DND-41 (cell line): Measurements from ENCODE around the gene GNS.
"Not testable (repeated sequence)": the region's sequence is repeated elsewhere in the genome, so short reads cannot be mapped to it uniquely, and the experiment has no call there.

ENCODE experiments used
- ATAC-seq: fragments of 200-7000 bp; cut with Tn5 transposase; 3 replicates; pipeline ENCODE4 v1.9.1; 2021; ENCODE audit warnings: low read depth; ENCODE audit not compliant: insufficient read depth
- DNase-seq: peaks from one replicate; pipeline ENCODE4 v3.0.0-alpha.2; 2020
- H2AFZ ChIP-seq: 2 replicates; pipeline ENCODE4 v1.6.0; 2012; ENCODE audit warnings: low read depth, low read length
- H3K27ac ChIP-seq: 2 replicates; pipeline ENCODE4 v1.5.1; 2012; ENCODE audit warnings: low read length, inconsistent platforms
- H3K27me3 ChIP-seq: fragments of 200-600 bp; sonication (generic); 2 replicates; pipeline ENCODE4 v1.6.0; 2012; ENCODE audit warnings: low read length, mild to moderate bottlenecking, inconsistent platforms; ENCODE audit not compliant: insufficient read depth, poor library complexity
- H3K36me3 ChIP-seq: 2 replicates; pipeline ENCODE4 v1.5.1; 2012; ENCODE audit warnings: low read length, inconsistent platforms; ENCODE audit not compliant: insufficient read depth
- H3K4me1 ChIP-seq: 2 replicates; pipeline ENCODE4 v1.5.1; 2012; ENCODE audit warnings: mild to moderate bottlenecking, low read length; ENCODE audit not compliant: insufficient read depth
- H3K4me2 ChIP-seq: 2 replicates; pipeline ENCODE4 v1.6.0; 2012; ENCODE audit warnings: mild to moderate bottlenecking, moderate library complexity, low read length, inconsistent platforms; ENCODE audit not compliant: insufficient read depth
- H3K4me3 ChIP-seq, 2 experiments: fragments of 200-600 bp in 1 of 2; shearing (Covaris generic) in 1 of 2; 2 replicates each; pipeline ENCODE4 v1.5.1; 2012 to 2016; ENCODE audit warnings: inconsistent platforms in 2 of 2, low read length in 2 of 2, mild to moderate bottlenecking in 2 of 2, low read depth in 1 of 2, moderate library complexity in 1 of 2
- H3K79me2 ChIP-seq: 2 replicates; pipeline ENCODE4 v1.6.0; 2012; ENCODE audit warnings: low read length, inconsistent platforms; ENCODE audit not compliant: insufficient read depth
- H3K9ac ChIP-seq: 2 replicates; pipeline ENCODE4 v1.6.0; 2012; ENCODE audit warnings: low read depth, mild to moderate bottlenecking, inconsistent platforms, low read length, moderate library complexity
- H3K9me3 ChIP-seq: 2 replicates; pipeline ENCODE4 v1.5.1; 2012; ENCODE audit warnings: low read length, moderate library complexity, mild to moderate bottlenecking, inconsistent platforms; ENCODE audit not compliant: insufficient read depth, severe bottlenecking
- H4K20me1 ChIP-seq: 2 replicates; pipeline ENCODE4 v1.6.0; 2012; ENCODE audit warnings: low read length; ENCODE audit not compliant: insufficient read depth
- CTCF ChIP-seq: IDR thresholded peaks from 2 replicates; pipeline ENCODE4 v1.5.1; 2012; ENCODE audit warnings: borderline replicate concordance, low read length, moderate library complexity, mild to moderate bottlenecking; ENCODE audit not compliant: poor library complexity, severe bottlenecking; ENCODE audit errors: extremely low read depth
- EZH2 ChIP-seq: IDR thresholded peaks from 3 replicates; pipeline ENCODE4 v1.6.1; 2012; ENCODE audit warnings: borderline replicate concordance, low read depth, mild to moderate bottlenecking, moderate library complexity, low read length, inconsistent platforms; ENCODE audit not compliant: severe bottlenecking

GNS gene

GRCh38 chr12:64806173-64806572 is 47.0 kb upstream of the GNS start:
- Histone ChIP-seq H4K20me1 (no peaks in the 10 kb centered on the region), H3K9ac (no peak overlapping the region), H3K27me3 (peaks cover 1% of the 10 kb centered on the region), H3K4me1 (no peaks in the 10 kb centered on the region), H3K79me2 (no peaks in the 10 kb centered on the region), H3K36me3 (no peaks in the 10 kb centered on the region), H3K4me3 (no peak overlapping the region), H3K9me3 (no peaks in the 10 kb centered on the region), H2AFZ (no peak overlapping the region), H3K4me2 (no peak overlapping the region), H3K27ac (no peak overlapping the region)
- no peak for TF ChIP-seq CTCF
- TF ChIP-seq EZH2, result no peak
- no peak for ATAC-seq
- DNase-seq, result no peak

DNA sequence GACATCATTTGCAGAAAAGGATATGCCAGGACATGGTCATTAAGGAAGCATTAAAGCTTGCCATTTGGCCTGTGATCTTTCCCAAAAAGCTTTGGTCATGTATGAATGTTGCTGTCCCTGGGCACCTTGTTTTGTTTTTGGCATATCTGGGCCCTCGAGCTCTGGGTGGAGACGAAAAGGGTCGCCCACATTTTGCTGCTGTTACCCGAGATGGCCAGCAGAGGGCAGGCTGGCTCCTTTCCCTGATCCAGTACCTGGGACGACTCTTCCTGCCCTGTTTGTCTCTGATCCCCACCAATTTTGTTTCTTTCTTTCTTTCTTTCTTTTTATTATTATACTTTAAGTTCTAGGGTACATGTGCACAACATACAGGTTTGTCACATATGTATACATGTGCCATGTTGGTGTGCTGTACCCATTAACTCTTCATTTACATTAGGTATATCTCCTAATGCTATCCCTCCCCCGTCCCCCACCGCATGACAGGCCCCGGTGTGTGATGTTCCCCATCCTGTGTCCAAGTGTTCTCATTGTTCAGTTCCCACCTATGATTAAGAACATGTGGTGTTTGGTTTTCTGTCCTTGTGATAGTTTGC is 43.1 kb upstream of the GNS start:
- peaks cover 11% of the 10 kb centered on the region for H3K27me3 ChIP-seq
- H3K79me2 ChIP-seq, H3K36me3 ChIP-seq, H3K9me3 ChIP-seq, H3K4me3 ChIP-seq, H2AFZ ChIP-seq, H4K20me1 ChIP-seq, H3K4me2 ChIP-seq, H3K4me1 ChIP-seq, H3K9ac ChIP-seq, H3K27ac ChIP-seq: not testable (repeated sequence)
- TF ChIP-seq CTCF, result peak; percentile 92
- ATAC-seq (peak; percentile 88), DNase-seq (peak; percentile 63)

GRCh38 chr12:64801381-64801780 is 42.2 kb upstream of the GNS start:
- H3K36me3 ChIP-seq, result no peaks in the 10 kb centered on the region
- H3K4me1 ChIP-seq, result no peaks in the 10 kb centered on the region
- H3K27ac ChIP-seq, result no peak overlapping the region
- ATAC-seq (no peak), DNase-seq (no peak)
- no peaks in the 10 kb centered on the region for H3K79me2 ChIP-seq
- H3K4me3 ChIP-seq, result no peak overlapping the region
- no peaks in the 10 kb centered on the region for H4K20me1 ChIP-seq
- no peak overlapping the region for H3K4me2 ChIP-seq
- H2AFZ ChIP-seq, result no peak overlapping the region
- peak; percentile 3 for TF ChIP-seq CTCF
- TF ChIP-seq EZH2, result no peak
- H3K27me3 ChIP-seq, result peaks cover 11% of the 10 kb centered on the region
- H3K9ac ChIP-seq, result no peak overlapping the region
- no peaks in the 10 kb centered on the region for H3K9me3 ChIP-seq

DNA sequence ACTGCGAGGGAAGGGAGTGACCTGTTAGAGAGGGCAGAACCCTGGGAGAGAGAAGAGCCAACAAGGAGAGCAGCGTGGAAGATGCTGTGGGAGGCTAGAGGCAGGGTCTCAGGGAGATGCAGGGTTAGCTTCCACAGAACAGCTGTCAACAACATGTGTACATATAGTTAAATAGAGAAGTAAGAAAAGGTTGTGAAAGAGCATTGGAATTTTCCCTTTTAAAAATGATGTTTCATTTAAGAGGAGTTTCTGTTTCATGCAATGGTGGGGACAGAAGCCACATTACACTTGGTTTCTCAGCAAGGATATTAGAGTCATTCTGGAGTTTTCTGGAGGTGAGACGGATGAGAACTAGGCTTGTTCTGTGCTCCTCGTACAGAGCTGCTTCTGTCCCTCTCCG is 41.4 kb upstream of the GNS start:
- Histone ChIP-seq H3K9ac (no peak overlapping the region), H3K4me1 (no peaks in the 10 kb centered on the region), H3K4me2 (no peak overlapping the region), H3K9me3 (no peaks in the 10 kb centered on the region), H3K27me3 (peaks cover 11% of the 10 kb centered on the region), H3K4me3 (no peak overlapping the region), H4K20me1 (no peaks in the 10 kb centered on the region), H3K36me3 (no peaks in the 10 kb centered on the region), H3K79me2 (no peaks in the 10 kb centered on the region), H2AFZ (no peak overlapping the region), H3K27ac (no peak overlapping the region)
- DNase-seq, result no peak
- no peak for TF ChIP-seq EZH2
- no peak for TF ChIP-seq CTCF
- ATAC-seq, result no peak
